Measurements from ENCODE around the gene ENO1.
"Not testable (repeated sequence)": the region's sequence is repeated elsewhere in the genome, so short reads cannot be mapped to it uniquely, and the experiment has no call there.

GRCh38 chr1:8818789-8819188 is 59.7 kb downstream of the ENO1 start:
- not testable (repeated sequence) for TF ChIP-seq CTCF, EP300, POLR2A, POLR2AphosphoS5 (IDR thresholded peaks at IDR 0.05)

Measured in stomach (tissue), 4 donors.